Stimulated activated naive CD8-positive, alpha-beta T cell treated with anti-CD3 and anti-CD28 coated beads, Interleukin-15, amount 100 ng/mL, for 72 hours (primary cell): ENCODE data around the gene POLR2E.
"Not testable (repeated sequence)": the region's sequence is repeated elsewhere in the genome, so short reads cannot be mapped to it uniquely, and the experiment has no call there.

Experiments
- ATAC-seq: fragments of 150-1000 bp; cut with Tn5 transposase; 2 replicates; pipeline ENCODE4 v1.10.0; 2021; ENCODE audit warnings: mild to moderate bottlenecking, moderate library complexity
- DNase-seq, 2 donors: peaks; one replicate each; pipeline ENCODE4 v3.0.0; 2021 to 2022
- H3K27ac Mint-ChIP-seq, 2 donors: one replicate each; pipeline ENCODE4 v1.8.0; 2022; ENCODE audit warnings: mild to moderate bottlenecking in 2 of 2, mixed read lengths in 2 of 2, moderate library complexity in 2 of 2
- H3K27me3 Mint-ChIP-seq: one replicate; pipeline ENCODE4 v1.8.0; 2022; ENCODE audit warnings: mixed read lengths
- H3K4me1 Mint-ChIP-seq: one replicate; pipeline ENCODE4 v1.8.0; 2022; ENCODE audit warnings: mild to moderate bottlenecking, mixed read lengths
- H3K4me3 Mint-ChIP-seq, 2 donors: one replicate each; pipeline ENCODE4 v1.8.0; 2022; ENCODE audit warnings: mild to moderate bottlenecking in 2 of 2, mixed read lengths in 2 of 2, moderate library complexity in 1 of 2
- H3K9me3 Mint-ChIP-seq, 2 donors: one replicate each; pipeline ENCODE4 v1.8.0; 2022; ENCODE audit warnings: mixed read lengths in 2 of 2

POLR2E gene

GRCh38 chr19:1117654-1118053, 22.5 kb upstream of the POLR2E start:
- Mint-ChIP-seq H3K4me3 (no peak overlapping the region), H3K4me1 (peaks cover 13% of the 10 kb centered on the region), H3K9me3 (no peaks in the 10 kb centered on the region), H3K27ac (no peak overlapping the region), H3K27me3 (no peaks in the 10 kb centered on the region)
- ATAC-seq (no peak), DNase-seq (no peak)

GRCh38 chr19:1116726-1117581, 21.8 kb upstream of the POLR2E start:
- no peak for DNase-seq
- no peak for ATAC-seq
- H3K4me3 Mint-ChIP-seq: no peak overlapping the region
- no peaks in the 10 kb centered on the region for H3K9me3 Mint-ChIP-seq
- no peaks in the 10 kb centered on the region for H3K27me3 Mint-ChIP-seq
- peaks cover 12% of the 10 kb centered on the region for H3K4me1 Mint-ChIP-seq
- H3K27ac Mint-ChIP-seq: no peak overlapping the region

- Mint-ChIP-seq H3K9me3 (no peaks in the 10 kb centered on the region), H3K4me1 (peaks cover 12% of the 10 kb centered on the region), H3K27ac (peak overlapping the region in 1 of 2 donors; percentile 34), H3K4me3 (no peak overlapping the region), H3K27me3 (no peaks in the 10 kb centered on the region)
- no peak for ATAC-seq
- no peak for DNase-seq
These were observed 20.7 kb upstream of the POLR2E start for GRCh38 chr19:1115646-1116420.

- not testable (repeated sequence) for H3K27me3 Mint-ChIP-seq, H3K4me3 Mint-ChIP-seq, DNase-seq, ATAC-seq, H3K9me3 Mint-ChIP-seq
- H3K27ac Mint-ChIP-seq: peak overlapping the region in 1 of 2 donors; percentile 90
- H3K4me1 Mint-ChIP-seq: peaks cover 12% of the 10 kb centered on the region
These were observed 19.6 kb upstream of the POLR2E start for GRCh38 chr19:1114728-1115127.

GRCh38 chr19:1113986-1114483, 18.9 kb upstream of the POLR2E start:
- ATAC-seq (no peak), DNase-seq (no peak)
- Mint-ChIP-seq H3K4me3 (no peak overlapping the region), H3K9me3 (no peaks in the 10 kb centered on the region), H3K27ac (peak overlapping the region in 1 of 2 donors; percentile 19), H3K27me3 (no peaks in the 10 kb centered on the region), H3K4me1 (peaks cover 12% of the 10 kb centered on the region)

- H3K9me3 Mint-ChIP-seq: no peaks in the 10 kb centered on the region
- H3K4me1 Mint-ChIP-seq: peaks cover 12% of the 10 kb centered on the region
- peak; percentile 78 for ATAC-seq
- peak; percentile 80 to 86 for DNase-seq
- H3K27ac Mint-ChIP-seq: peak overlapping the region in 1 of 2 donors; percentile 67
- H3K27me3 Mint-ChIP-seq: no peaks in the 10 kb centered on the region
- H3K4me3 Mint-ChIP-seq: no peak overlapping the region
These were observed 18.1 kb upstream of the POLR2E start for GRCh38 chr19:1113030-1113985.

GRCh38 chr19:1112268-1113029, 17.3 kb upstream of the POLR2E start:
- Mint-ChIP-seq H3K4me3 (no peak overlapping the region), H3K9me3 (no peaks in the 10 kb centered on the region), H3K27me3 (no peaks in the 10 kb centered on the region), H3K27ac (peak overlapping the region in 1 of 2 donors; percentile 67), H3K4me1 (peaks cover 12% of the 10 kb centered on the region)
- no peak for ATAC-seq
- no peak for DNase-seq

GRCh38 chr19:1111641-1112267, 16.6 kb upstream of the POLR2E start:
- Mint-ChIP-seq H3K27me3 (no peaks in the 10 kb centered on the region), H3K4me3 (no peak overlapping the region), H3K27ac (no peak overlapping the region), H3K4me1 (peaks cover 19% of the 10 kb centered on the region), H3K9me3 (no peaks in the 10 kb centered on the region)
- no peak for DNase-seq
- no peak for ATAC-seq

GRCh38 chr19:1110809-1111640, 15.8 kb upstream of the POLR2E start:
- Mint-ChIP-seq H3K9me3 (no peaks in the 10 kb centered on the region), H3K4me3 (no peak overlapping the region), H3K27ac (peak overlapping the region in 1 of 2 donors; percentile 85), H3K27me3 (no peaks in the 10 kb centered on the region), H3K4me1 (peaks cover 25% of the 10 kb centered on the region)
- ATAC-seq (no peak), DNase-seq (no peak)

- Mint-ChIP-seq H3K27ac (no peak overlapping the region), H3K4me3 (no peak overlapping the region), H3K4me1 (peaks cover 33% of the 10 kb centered on the region), H3K9me3 (no peaks in the 10 kb centered on the region), H3K27me3 (no peaks in the 10 kb centered on the region)
- ATAC-seq (no peak), DNase-seq (no peak)
These were observed 14.8 kb upstream of the POLR2E start for GRCh38 chr19:1109697-1110671.

GRCh38 chr19:1109032-1109551, 13.9 kb upstream of the POLR2E start:
- H3K4me1 Mint-ChIP-seq: peaks cover 35% of the 10 kb centered on the region
- H3K27me3 Mint-ChIP-seq: no peaks in the 10 kb centered on the region
- DNase-seq: no peak
- no peak for ATAC-seq
- H3K4me3 Mint-ChIP-seq: no peak overlapping the region
- H3K27ac Mint-ChIP-seq: no peak overlapping the region
- no peaks in the 10 kb centered on the region for H3K9me3 Mint-ChIP-seq

- H3K27ac Mint-ChIP-seq: peak overlapping the region in 1 of 2 donors; percentile 87
These were observed 13.3 kb upstream of the POLR2E start for GRCh38 chr19:1108291-1109031.

More at GRCh38 chr19:1108291-1109031, 13.3 kb upstream of the POLR2E start:
- Mint-ChIP-seq H3K4me3 (no peak overlapping the region), H3K4me1 (peaks cover 30% of the 10 kb centered on the region), H3K27me3 (no peaks in the 10 kb centered on the region), H3K9me3 (no peaks in the 10 kb centered on the region)
- no peak for DNase-seq
- ATAC-seq: no peak
